K562 (cell line): ENCODE results near the gene NAE1. TPM values are rescaled to one million over a fixed set of nuclear protein-coding genes. Genes with fewer than 3 reads are reported as not detected.

Experiments
- HMBOX1 ChIP-seq: sonication (generic); IDR thresholded peaks from 2 replicates; pipeline ENCODE4 v1.6.1; 2016
- KDM1A ChIP-seq, 2 experiments: fragments of 450-650 bp; IDR thresholded peaks; 2 replicates each; pipeline ENCODE4 v1.6.1; 2016; ENCODE audit warnings: mild to moderate bottlenecking in 2 of 2
- KLF13 ChIP-seq: fragments of 450-650 bp; IDR thresholded peaks from 2 replicates; pipeline ENCODE4 v1.6.1; 2016; ENCODE audit warnings: missing genetic modification characterization, low read depth, mild to moderate bottlenecking, missing compliant biosample characterization, moderate library complexity, borderline replicate concordance
- SREBF1 ChIP-seq: fragments of 150-350 bp; IDR thresholded peaks from 2 replicates; pipeline ENCODE4 v1.6.1; 2014; ENCODE audit warnings: antibody characterized with exemption, low read depth, low read length, borderline replicate concordance
- TRIM28 ChIP-seq: fragments of 450-650 bp; IDR thresholded peaks from 2 replicates; pipeline ENCODE4 v1.6.1; 2017
- USF1 ChIP-seq: sonication (generic); formaldehyde crosslinking; IDR thresholded peaks from 2 replicates; pipeline ENCODE4 v1.9.0; 2022; ENCODE audit warnings: mild to moderate bottlenecking, missing genetic modification reagents
- ZNF184 ChIP-seq: sonication (generic); formaldehyde crosslinking; IDR thresholded peaks from 2 replicates; pipeline ENCODE4 v1.5.0; 2020; ENCODE audit warnings: missing genetic modification reagents
- polyA plus RNA-seq, 8 experiments: library from polyadenylated mRNA; depleted of rRNA in 4 of 8; stranded (reverse) in 5 of 8; unstranded in 3 of 8; fragments of >200 nt; fragmentation: Nextera tagmentation in 2 of 8; fragmentation: Illumina TruSeq in 1 of 8; extraction: Ambion mirVana in 2 of 8; extraction: Trizol in 1 of 8; gene quantifications; 2 replicates each; pipeline versions ENCODE4 v1.2.1 to v1.2.3, GENCODE V29; 2011 to 2014; ENCODE audit warnings: inconsistent platforms in 1 of 8, missing spikeins in 1 of 8
- total RNA-seq, 7 experiments: library from RNA; depleted of rRNA in 6 of 7; stranded (reverse); fragments of >200 nt in 6 of 7; fragmentation: Illumina TruSeq in 2 of 7; extraction: Trizol in 2 of 7; gene quantifications; 2 replicates each; pipeline versions ENCODE4 v1.2.1 to v1.2.3, GENCODE V29; 2011 to 2021; ENCODE audit warnings: low replicate concordance in 1 of 7
- TF ChIP-seq, protein P1 (sequence below): fragments of 250-450 bp; sonication (Bioruptor Pico); IDR thresholded peaks from 2 replicates; pipeline ENCODE4 v1.4.0; 2020; ENCODE audit warnings: mild to moderate bottlenecking
- TF ChIP-seq, protein P2 (sequence below): fragments of 250-450 bp; sonication (Bioruptor Pico); IDR thresholded peaks from 2 replicates; pipeline ENCODE4 v1.8.0; 2022; ENCODE audit warnings: inconsistent platforms, mild to moderate bottlenecking, moderate library complexity, borderline replicate concordance
- TF ChIP-seq, protein P3 (sequence below): fragments of 450-650 bp; formaldehyde crosslinking; IDR thresholded peaks from 2 replicates; pipeline ENCODE4 v1.4.0; 2020; ENCODE audit warnings: mild to moderate bottlenecking
- TF ChIP-seq, protein P4 (sequence below), 2 experiments: fragments of 450-650 bp; IDR thresholded peaks; 2 replicates each; pipeline ENCODE4 v1.6.1; 2018; ENCODE audit warnings: mild to moderate bottlenecking in 2 of 2, low read depth in 1 of 2; ENCODE audit not compliant: partially characterized antibody in 2 of 2

NAE1 gene
- total and polyA plus RNA-seq, 9 of the 15 experiments (the other 6 are each of a cell fraction or from before 2014, with no cell fraction given): 165 to 294 (median 230) TPM

DNA sequence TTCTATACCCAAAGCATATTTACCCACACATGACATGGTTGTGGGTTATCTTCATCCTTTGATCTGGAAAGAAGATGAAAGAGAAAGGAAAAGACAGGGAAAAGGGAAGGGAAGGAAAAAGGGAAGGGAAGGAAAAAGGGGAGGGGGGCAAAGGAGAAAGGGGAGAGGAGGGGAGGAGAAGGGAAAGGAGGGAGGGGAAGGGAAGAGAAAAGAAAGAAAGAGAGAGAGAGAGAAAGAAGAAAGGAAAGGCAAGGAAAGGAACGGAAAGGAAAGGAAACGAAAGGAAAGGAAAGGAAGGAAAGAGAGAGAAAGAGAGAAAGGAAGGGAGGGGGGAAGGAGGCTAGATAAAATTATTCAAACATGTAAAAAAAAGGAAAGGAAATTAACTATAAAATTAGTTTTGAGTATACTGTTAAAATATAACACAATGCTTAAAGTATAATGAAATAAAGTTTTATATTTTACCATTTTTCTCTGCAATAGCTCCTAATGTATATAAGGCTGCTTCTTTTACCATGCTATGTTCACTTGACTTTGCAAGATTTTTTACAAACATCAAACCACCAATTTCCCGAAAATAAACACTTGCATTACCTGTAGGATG lies 40.5 kb downstream of the NAE1 start (continued):
- TF ChIP-seq, protein P1, sequence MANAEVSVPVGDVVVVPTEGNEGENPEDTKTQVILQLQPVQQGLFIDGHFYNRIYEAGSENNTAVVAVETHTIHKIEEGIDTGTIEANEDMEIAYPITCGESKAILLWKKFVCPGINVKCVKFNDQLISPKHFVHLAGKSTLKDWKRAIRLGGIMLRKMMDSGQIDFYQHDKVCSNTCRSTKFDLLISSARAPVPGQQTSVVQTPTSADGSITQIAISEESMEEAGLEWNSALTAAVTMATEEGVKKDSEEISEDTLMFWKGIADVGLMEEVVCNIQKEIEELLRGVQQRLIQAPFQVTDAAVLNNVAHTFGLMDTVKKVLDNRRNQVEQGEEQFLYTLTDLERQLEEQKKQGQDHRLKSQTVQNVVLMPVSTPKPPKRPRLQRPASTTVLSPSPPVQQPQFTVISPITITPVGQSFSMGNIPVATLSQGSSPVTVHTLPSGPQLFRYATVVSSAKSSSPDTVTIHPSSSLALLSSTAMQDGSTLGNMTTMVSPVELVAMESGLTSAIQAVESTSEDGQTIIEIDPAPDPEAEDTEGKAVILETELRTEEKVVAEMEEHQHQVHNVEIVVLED (CRISPR knock-in tag): no peak
- no peak for TF ChIP-seq ZNF184 (CRISPR knock-in tag)
- no peak for TF ChIP-seq TRIM28
- TF ChIP-seq KLF13 (tag): no peak
- TF ChIP-seq, protein P2, sequence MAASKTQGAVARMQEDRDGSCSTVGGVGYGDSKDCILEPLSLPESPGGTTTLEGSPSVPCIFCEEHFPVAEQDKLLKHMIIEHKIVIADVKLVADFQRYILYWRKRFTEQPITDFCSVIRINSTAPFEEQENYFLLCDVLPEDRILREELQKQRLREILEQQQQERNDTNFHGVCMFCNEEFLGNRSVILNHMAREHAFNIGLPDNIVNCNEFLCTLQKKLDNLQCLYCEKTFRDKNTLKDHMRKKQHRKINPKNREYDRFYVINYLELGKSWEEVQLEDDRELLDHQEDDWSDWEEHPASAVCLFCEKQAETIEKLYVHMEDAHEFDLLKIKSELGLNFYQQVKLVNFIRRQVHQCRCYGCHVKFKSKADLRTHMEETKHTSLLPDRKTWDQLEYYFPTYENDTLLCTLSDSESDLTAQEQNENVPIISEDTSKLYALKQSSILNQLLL: no peak
- no peak for TF ChIP-seq SREBF1
- TF ChIP-seq, protein P3, sequence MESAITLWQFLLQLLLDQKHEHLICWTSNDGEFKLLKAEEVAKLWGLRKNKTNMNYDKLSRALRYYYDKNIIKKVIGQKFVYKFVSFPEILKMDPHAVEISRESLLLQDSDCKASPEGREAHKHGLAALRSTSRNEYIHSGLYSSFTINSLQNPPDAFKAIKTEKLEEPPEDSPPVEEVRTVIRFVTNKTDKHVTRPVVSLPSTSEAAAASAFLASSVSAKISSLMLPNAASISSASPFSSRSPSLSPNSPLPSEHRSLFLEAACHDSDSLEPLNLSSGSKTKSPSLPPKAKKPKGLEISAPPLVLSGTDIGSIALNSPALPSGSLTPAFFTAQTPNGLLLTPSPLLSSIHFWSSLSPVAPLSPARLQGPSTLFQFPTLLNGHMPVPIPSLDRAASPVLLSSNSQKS: no peak
- TF ChIP-seq USF1 (CRISPR knock-in tag): no peak
- TF ChIP-seq, protein P4, sequence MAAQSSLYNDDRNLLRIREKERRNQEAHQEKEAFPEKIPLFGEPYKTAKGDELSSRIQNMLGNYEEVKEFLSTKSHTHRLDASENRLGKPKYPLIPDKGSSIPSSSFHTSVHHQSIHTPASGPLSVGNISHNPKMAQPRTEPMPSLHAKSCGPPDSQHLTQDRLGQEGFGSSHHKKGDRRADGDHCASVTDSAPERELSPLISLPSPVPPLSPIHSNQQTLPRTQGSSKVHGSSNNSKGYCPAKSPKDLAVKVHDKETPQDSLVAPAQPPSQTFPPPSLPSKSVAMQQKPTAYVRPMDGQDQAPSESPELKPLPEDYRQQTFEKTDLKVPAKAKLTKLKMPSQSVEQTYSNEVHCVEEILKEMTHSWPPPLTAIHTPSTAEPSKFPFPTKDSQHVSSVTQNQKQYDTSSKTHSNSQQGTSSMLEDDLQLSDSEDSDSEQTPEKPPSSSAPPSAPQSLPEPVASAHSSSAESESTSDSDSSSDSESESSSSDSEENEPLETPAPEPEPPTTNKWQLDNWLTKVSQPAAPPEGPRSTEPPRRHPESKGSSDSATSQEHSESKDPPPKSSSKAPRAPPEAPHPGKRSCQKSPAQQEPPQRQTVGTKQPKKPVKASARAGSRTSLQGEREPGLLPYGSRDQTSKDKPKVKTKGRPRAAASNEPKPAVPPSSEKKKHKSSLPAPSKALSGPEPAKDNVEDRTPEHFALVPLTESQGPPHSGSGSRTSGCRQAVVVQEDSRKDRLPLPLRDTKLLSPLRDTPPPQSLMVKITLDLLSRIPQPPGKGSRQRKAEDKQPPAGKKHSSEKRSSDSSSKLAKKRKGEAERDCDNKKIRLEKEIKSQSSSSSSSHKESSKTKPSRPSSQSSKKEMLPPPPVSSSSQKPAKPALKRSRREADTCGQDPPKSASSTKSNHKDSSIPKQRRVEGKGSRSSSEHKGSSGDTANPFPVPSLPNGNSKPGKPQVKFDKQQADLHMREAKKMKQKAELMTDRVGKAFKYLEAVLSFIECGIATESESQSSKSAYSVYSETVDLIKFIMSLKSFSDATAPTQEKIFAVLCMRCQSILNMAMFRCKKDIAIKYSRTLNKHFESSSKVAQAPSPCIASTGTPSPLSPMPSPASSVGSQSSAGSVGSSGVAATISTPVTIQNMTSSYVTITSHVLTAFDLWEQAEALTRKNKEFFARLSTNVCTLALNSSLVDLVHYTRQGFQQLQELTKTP (IDR thresholded peaks at IDR 0.05; ENCODE audit: low read depth in 1 of 2, partially characterized antibody in 2 of 2): no peak
- no peak for TF ChIP-seq HMBOX1
- TF ChIP-seq KDM1A (IDR thresholded peaks at IDR 0.05): no peak
